Limb (tissue), 2 donors: Measurements from ENCODE around the gene SLC25A41.
"Not testable (repeated sequence)": the region's sequence is repeated elsewhere in the genome, so short reads cannot be mapped to it uniquely, and the experiment has no call there.

Experiments
- DNase-seq, 2 donors: peaks; one replicate each; pipeline ENCODE4 v3.0.0-alpha.2; 2016; ENCODE audit errors: extremely low spot score in 2 of 2

SLC25A41 gene

DNA sequence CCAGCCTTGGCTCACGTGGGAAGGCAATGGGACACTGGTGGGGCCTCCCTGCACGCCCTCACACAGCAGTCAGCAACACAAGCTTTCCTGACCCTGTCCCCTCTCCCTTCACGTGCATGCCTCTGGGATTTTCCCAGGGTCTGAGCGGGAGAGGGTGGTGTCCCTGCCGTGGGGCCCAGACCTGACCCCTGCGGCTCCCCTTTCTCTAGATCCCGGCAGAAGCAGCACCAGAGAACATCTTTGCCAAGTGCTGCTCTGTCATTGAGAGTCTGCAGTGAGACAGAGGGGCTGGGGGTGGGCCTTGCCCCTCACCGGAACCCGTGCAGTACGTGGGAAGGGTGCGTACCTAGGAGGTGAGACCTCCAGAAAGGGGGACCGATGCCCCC is 21.5 kb downstream of the SLC25A41 start:
- no peak for DNase-seq

DNA sequence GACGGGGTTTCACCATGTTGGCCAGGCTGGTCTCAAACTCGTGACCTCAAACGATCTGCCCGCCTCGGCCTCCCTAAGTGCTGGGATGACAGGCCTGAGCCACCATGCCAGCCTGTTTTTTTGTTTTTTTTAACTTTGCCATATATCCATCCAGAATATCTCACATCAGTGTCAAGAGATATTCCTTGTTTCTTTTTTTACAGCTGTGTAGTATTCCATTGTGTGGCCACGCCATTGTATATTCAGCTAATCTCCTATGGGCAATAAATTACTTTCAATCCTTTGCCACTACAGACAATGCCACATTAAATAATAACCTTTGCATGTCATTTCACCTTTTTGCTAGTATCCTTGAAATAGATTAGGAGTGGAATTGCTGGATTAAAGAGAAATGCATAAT is 24.2 kb downstream of the SLC25A41 start:
- no peak for DNase-seq

DNA sequence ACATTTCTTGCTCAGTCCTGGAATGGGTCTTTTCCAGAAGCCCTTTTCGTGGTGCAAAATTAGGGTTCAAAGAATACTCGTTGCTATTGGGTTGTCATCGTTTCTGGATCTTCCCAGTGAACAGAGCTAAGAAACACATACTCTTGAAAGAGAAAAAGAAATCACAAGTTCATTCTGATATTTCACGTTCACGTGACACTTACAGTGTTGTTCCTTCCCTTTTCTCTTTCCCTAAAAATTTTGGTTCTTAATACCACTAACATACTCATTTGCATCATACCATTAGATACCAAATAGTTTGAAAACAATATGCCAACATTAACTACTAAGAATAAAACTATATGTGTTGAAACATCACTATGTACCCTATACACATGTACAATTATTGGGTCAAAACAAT is 27.2 kb downstream of the SLC25A41 start:
- DNase-seq = no peak

DNA sequence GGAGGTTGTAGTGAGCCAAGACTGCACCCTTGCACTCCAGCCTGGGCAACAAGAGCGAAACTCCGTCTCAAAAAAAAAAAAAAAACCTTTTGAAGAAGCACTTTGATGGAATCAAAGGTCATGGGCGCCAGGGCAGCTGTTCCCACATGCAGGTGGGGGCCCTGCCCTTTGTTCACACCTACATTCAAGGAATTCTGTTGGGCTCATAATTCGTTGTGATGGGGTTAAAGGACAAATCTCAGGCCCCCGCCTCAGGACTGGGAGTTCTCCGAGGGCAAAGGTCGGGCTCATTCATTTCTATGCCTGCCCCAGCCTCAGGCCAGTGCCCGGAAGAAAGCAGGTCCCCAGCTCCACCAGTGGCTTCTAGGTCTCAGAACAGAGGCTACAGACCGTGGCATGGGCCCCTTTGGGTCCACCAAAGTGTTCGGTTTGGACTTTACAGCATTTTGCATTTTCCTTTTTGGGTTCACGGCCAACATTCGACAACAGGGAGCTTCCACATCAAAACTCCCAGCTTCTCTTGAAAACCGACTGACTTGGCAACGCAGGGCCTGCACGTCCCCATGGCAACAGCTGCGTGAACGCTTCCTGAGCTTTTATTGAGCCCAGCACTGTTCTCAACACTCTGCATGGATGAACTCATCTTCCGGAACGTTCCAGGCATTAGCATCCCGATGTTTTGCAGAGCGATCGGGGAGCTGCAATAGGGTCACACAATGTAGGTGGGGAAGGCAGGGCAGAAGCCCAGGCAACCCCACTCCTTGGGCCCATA is 30.5 kb downstream of the SLC25A41 start:
- DNase-seq = peak; percentile 81 to 85

DNA sequence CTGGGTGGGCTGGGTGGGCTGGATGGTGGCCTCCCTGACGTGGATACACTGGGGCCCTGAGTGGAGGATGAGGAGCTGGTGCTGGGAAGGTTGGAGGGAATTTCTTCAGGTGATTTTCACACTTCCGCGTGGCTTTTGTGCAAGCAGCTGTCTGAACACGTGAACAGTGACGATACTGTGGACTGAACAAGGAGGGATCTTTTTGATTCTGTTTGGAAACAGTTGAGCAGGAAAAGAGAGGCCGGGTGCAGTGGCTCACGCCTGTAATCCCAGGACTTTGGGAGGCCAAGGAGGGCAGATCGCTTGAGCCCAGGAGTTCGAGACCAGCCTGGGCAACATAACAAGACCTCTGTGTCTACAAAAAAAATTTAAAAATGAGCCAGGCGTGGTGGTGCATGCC is 31.5 kb downstream of the SLC25A41 start:
- DNase-seq = no peak

DNA sequence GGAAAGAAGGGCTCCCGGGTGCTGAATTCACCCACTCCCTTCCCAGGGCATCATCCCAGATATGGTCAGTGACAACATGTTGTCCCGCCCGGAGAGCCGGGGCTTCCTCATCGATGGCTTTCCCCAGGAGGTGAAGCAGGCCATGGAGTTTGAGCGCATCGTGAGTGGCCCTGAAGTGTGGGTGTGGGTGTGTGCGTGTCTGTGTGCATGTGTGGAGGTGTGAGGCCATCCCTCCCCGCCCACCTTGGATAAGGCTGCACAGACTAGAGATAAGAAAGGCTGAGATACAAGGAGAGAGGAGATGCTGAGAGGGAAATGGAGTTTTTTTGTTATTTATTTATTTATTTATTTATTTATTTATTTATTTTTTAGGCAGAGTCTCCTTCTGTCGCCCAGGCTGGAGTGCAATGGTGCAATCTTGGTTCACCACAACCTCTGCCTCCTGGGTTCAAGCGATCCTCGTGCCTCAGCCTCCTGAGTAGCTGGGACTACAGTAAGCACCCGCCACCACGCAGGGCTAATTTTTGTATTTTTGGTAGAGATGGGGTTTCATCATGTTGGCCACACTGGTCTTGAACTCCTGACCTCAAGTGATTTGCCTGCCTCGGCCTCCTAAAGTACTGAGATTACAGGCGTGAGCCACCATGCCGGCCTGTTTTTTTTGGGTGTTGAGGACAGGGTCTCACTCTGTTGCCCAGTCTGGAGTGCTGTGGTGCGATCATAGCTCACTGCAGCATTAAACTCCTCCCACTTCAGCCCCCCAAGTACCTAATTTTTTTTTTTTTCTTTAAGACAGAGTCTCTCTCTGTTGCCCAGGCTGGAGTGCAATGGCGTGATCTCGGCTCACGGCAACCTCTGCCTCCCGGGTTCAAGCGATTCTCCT is 33.3 kb downstream of the SLC25A41 start:
- not testable (repeated sequence) for DNase-seq

DNA sequence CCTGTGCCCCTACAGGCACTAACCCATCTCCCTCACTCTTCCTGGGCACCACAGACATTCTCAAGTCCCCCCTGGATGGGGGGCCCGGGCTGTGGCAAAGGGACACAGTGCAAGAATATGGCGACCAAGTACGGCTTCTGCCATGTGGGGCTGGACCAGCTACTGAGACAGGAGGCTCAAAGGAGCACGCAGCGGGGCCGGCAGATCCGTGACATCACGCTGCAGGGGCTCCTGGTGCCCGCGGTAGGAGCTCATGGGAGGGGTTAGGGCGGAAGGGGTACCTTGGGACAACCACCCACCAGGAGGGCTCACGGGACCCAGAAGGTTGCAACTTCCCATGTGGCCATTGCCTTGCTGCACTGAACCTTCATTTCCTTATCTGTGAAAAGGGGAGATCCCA is 37.3 kb downstream of the SLC25A41 start:
- no peak for DNase-seq

DNA sequence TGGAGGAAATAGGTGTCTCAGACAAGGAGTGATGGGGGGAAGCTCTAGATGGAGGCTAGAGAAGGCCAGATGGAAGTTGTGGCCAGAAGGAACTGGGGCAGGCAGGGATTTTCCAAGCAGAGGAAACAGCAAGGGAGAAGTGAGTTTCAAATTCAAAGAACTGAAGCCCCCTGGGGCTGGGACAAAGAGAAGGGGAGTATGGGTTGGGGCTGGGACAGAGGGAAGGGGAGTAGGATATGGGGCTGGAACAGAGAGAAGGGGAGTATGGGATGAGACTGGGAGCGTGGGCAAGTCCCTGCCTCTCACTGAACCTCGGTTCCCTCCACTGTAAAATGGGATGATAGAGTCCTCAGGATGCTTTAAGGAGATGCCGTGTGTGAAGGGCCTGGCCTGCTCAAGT is 38.7 kb downstream of the SLC25A41 start:
- no peak for DNase-seq

DNA sequence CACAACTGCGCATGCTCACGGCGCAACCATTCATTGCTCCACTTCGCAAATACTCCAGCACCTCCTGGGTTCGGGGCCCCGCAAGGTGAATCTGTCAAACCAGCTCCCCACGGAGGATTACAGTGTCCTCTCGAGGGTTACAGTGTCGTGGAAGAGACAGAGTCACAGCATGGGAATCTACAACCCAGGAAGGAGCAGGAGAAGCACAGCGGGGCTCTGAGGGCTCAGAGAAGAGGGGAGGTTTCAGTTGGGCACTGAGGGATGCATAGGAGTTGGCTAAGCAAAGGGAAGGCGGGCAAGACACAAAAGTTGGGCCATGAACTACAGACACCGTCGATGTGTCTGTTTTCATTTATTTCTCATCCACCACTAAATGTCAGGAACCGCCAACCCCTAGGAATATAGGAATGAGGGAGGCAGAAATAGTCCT is 39.6 kb downstream of the SLC25A41 start:
- DNase-seq = no peak

DNA sequence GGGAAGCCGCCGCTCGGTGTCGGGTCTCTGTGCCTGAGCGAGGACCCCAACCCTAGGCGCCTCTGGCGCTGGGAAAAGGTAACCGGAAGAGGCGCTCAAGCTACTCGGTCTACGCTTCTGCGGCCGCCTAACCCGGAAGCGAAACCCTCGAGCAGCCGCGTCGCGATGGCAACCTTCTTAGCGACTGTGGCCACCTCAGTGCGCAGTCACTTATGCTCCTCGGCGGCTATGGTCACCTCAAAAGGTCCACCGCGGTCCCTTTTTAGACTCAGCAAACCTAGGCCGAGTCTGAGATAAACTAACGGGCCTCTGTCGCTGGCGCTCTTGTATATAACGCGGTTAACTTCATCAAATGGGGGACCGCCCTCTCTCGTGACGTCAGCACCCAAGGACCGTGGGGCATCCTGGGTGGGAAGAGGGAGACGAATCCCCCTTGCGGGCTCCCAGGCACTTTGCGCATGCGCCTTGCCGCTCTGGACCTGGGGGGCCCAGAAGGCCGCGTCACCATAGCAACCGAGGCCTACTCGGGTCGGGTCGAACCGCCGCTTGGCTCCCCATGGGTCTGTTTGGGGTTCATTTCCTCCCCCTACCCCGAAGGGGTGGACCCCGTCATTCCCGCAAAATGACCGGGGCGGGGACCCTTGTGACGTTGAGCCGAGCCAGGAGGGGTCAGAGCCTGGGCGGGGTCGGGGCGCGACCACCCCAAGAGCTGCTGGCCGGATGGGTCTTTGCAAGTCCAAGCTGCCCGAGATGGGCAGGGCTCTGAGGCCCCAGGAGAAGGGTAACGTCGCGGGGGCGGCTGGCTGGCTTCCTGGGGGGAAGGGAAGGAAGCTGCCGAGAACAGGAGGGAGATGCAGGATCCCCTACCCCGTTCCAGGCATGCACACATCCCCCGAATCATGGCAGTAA is 40.2 kb downstream of the SLC25A41 start, which contains the start of gene GTF2F1:
Gene GTF2F1, minus strand, starts transcription at position 91 of the 909 bp plus-strand sequence. CDS start 169 bp downstream, outside the sequence.
- DNase-seq = peak; percentile 97 to 98

DNA sequence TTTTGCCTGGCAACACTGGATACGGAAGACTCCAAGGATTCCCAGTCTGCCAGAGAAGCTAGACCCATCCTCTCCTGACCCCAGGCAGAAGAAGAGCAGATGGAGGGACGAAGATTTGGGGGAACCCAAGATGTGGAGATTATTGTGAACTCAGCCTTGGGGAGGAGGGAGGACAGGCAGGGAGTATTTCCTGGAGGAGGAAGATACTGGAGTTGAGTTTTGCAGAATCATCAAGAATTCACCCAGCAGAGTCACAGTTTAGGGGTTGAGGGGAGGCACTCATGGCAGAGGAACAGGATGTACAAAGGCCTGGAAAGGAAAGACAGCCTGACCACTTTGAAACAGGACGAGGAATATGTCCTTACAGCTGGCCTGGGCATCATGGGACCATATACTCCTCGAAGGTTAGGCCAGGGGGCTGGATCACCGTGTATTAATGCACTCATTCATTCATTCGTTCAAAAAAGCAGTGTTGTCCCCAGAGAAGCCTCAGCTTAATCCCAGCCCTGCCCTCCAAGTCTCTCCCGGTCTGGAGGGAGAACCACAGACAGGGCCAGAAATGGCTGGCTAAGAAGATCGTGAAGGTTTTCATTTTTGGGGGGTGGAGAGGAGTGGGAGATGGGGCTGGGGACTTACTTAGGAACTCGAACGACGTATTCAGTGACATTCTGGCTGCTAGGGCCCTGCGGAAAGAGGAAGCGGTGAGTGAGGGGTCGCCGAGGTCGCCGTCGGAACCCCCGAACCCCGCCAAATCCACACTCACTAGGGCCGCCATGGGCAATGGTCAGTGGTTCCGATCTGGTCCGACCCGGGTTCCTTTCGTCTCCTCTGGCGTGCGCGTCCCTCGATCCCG is 41.1 kb downstream of the SLC25A41 start:
- DNase-seq = no peak

DNA sequence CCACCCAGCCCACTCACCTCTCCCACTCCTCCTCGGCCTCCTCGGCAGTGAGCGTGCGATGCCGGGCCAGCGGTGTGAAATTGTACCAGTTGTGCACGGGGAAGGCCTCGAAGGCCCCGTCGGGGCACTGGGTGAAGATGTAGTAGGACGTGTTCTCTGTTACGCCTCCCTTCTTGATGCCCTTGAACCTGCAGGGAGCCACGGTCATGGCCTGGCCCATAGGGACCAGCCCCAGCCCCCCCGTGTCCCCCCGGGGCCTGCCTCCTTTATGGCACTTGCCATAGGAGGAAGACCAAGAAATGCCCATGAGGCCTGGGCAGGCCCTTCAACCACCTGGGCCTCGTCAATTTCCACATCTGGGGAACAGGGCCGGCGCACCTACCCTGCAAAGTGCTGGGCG is 46.2 kb downstream of the SLC25A41 start:
- no peak for DNase-seq

DNA sequence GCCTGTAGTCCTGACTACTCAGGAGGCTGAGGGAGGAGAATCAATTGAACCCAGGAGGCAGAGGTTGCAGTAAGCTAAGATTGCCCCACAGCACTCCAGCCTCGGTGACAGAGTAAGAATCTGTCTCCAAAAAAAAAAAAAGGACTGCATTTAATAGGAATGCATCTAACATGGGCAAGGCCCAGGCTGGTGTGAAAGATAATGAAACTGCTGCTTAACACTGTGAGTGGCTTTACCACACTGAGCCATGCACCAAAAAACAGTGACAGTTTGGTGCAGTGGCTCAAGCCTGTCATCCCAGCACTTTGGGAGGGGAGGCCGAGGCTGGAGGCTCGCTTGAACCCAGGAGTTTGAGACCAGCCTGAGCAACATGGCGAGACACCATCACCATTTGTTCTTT is 49.2 kb downstream of the SLC25A41 start:
- DNase-seq = no peak

DNA sequence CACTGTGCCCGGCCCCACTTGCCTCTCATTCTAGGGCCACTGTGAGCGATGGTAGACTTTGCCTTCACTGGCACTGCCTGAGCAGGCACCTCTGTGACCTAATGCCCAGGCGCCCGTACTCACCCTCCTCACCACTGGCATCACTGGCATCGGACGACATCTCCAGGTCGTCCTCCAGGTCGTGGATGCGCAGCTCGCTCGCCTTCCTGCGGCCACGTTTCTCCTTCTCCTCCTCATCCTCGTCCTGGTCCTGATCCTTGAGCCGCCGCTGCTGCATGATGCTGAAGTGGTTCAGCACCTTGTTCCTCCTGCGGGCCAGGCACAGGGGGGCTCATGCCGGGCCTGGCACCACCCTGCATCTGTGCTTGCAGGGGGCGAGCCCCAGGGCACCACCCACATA is 50.4 kb downstream of the SLC25A41 start:
- no peak for DNase-seq

DNA sequence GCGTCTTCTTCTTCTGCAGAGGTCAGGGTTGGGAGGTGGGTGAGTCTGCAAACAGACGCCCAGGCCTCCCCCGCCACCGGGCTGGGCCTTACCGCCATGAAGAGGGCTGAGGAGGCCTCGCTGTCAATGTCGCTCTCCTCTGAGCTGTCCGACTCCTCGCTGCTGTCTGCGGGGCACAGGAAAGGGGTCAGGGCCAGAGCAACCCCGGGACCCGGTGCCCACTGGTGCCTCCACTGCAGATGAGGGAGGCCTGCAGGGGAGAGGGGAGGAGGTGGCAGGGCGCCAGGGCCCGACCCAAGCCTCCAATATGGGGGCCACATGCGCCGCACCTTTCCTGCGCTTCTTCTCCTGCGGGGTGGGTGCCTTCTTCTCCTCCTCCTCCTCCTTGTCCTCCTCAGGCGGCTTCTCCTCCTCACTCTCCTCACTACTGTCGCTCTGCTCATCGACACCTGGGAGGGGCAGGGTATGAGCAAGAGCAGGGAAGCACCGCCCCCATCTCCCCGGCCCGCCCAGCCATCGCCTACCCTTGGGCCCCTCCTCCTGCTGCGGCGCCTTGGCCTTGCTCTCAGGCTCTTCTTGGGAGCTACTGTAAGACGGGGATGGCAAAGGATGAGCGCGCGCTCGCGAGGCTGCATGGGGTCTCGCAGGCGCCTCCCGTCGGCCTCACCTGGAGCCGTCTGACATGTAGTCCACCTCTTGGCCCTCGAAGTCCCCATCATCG is 52.4 kb downstream of the SLC25A41 start:
- no peak for DNase-seq

DNA sequence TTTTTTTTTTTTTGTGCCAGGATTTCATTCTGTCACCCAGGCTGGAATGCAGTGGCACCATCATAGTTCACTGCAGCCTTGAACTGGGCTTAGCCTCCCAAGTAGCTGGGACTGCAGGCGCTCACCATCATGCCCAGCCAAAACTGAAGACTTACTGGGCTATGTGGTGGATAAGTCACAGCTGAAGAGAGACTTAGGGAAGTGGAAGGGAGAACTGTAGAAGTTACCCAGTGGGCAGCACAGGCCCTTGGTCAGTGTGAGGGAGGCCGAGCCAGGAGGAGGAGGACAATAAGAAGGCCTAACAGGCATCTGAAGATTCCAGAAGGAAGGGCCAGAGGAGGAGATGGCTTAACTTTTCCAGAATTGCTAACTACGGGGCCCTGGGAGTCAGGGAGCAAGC is 53.8 kb downstream of the SLC25A41 start:
- DNase-seq = no peak

DNA sequence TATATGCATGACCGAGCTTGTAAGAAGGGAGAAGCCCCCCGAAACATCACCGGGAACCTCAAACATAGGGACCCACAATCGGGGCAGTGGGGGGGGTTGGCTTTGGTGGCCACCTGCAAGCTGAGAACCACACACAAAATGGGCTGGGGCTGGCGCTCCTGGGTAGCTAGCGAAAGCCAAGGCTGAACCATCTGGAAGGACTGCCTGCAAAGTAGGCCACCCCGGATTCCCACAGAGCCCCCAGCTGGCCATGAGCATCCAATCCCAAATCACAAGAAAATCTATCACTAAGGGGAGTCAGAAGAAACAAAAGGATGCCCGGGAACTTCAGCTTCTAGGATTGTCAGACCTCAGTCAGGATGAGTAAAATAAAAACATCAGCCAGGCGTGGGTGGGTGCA is 55.1 kb downstream of the SLC25A41 start:
- no peak for DNase-seq

DNA sequence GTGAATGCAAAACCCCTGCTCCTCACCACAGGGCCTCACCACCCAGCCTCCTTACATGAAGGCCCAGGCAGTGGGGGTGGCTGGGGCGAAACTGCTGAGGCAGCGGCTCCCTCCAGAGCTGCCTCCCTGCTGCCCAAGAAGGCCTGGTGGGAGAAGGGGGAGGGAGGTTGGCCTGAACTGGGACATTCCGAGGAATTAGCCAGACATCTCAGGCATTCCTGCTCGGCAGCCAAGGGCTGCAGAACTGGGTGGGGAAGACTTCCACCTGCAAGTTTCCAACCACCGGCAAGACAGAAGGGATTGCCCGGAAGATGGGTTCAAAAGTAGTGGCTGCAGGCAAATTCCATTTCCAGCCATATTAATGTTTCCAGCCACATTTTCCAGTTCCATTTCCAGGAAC is 55.5 kb downstream of the SLC25A41 start:
- peak; percentile 30 to 52 for DNase-seq

DNA sequence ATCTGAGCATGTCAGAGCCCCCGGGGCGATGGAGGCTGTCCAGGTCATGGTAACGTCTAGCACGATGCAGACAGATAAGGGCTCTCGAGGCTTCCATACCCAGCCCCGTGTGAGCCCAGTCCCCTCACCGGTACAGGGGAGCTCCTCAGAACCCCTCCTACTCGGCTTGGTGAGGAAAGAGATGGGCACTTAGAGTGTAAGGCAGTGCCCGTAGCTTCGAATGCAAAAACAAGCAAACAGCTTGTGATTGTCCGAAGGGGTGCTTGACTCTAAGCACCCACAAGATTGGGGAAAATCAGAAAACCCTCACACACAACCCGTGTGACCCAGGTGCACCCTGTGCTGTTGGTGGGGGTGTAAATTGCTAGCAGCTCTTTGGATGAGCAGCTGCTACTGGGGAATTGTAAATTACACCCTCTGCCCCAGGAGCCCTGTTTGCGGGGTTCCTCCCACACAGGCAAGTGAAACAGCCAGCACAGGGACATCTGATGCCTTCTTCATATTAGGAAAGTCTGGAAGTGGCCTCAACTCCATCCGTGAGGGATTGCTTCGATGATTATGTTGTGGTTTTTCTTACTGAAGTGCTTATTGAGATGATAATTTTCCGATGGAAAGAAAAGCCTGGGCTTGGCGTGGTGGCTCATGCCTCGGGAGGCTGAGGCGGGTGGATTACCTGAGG is 56.9 kb downstream of the SLC25A41 start:
- DNase-seq = no peak
